ENCODE data around the gene OTUD4. TPM values are rescaled to one million over a fixed set of nuclear protein-coding genes. Genes with fewer than 3 reads are reported as not detected.
"Not testable (repeated sequence)": the region's sequence is repeated elsewhere in the genome, so short reads cannot be mapped to it uniquely, and the experiment has no call there.

The OTUD4 gene
- total RNA-seq, 1 donor from 2014 or later, result 34.0 TPM

- no peaks in the 10 kb centered on the region for H3K9me3 Mint-ChIP-seq
- no peaks in the 10 kb centered on the region for H3K36me3 Mint-ChIP-seq (ENCODE audit: low read depth)
- H3K4me1 Mint-ChIP-seq, result peaks cover 20% of the 10 kb centered on the region
- no peak for DNase-seq (ENCODE audit: low read depth, low spot score)
- H3K27ac Mint-ChIP-seq (ENCODE audit: unreplicated experiment), result no peak overlapping the region
- H3K4me3 Mint-ChIP-seq, result peak overlapping the region; percentile 41
- TF ChIP-seq, protein P1, sequence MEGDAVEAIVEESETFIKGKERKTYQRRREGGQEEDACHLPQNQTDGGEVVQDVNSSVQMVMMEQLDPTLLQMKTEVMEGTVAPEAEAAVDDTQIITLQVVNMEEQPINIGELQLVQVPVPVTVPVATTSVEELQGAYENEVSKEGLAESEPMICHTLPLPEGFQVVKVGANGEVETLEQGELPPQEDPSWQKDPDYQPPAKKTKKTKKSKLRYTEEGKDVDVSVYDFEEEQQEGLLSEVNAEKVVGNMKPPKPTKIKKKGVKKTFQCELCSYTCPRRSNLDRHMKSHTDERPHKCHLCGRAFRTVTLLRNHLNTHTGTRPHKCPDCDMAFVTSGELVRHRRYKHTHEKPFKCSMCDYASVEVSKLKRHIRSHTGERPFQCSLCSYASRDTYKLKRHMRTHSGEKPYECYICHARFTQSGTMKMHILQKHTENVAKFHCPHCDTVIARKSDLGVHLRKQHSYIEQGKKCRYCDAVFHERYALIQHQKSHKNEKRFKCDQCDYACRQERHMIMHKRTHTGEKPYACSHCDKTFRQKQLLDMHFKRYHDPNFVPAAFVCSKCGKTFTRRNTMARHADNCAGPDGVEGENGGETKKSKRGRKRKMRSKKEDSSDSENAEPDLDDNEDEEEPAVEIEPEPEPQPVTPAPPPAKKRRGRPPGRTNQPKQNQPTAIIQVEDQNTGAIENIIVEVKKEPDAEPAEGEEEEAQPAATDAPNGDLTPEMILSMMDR (conservative IDR thresholded peaks at IDR 0.05), result no peak
- H3K27me3 Mint-ChIP-seq (ENCODE audit: low read depth), result peaks cover 16% of the 10 kb centered on the region
These were observed 3.2 kb upstream of the OTUD4 start for GRCh38 chr4:145183581-145183980.

DNA sequence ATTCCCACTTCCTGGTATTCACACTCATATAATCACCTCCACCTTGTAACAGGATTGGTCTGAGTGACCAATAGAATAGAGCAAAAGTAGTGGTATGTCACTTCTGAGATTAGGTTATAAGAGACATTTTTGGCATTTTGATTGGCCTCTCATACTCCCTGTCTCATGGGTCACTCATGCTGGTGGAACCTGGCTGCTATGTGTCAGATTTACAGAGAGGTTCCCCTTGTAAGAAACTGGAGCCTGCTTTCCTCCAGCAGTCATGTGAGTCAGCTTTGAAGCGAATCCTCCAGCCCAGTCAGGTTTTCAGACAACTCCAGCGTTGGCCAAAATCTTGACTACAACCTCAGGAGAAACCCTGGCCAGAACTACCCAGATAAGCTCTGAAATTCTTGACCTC is 2.6 kb upstream of the OTUD4 start:
- H3K27me3 Mint-ChIP-seq (ENCODE audit: low read depth), result peaks cover 16% of the 10 kb centered on the region
- no peak overlapping the region for H3K27ac Mint-ChIP-seq (ENCODE audit: unreplicated experiment)
- H3K9me3 Mint-ChIP-seq, result no peaks in the 10 kb centered on the region
- peaks cover 25% of the 10 kb centered on the region for H3K4me1 Mint-ChIP-seq
- no peaks in the 10 kb centered on the region for H3K36me3 Mint-ChIP-seq (ENCODE audit: low read depth)
- no peak for DNase-seq (ENCODE audit: low read depth, low spot score)
- TF ChIP-seq, protein P1 (conservative IDR thresholded peaks at IDR 0.05), result no peak
- H3K4me3 Mint-ChIP-seq, result peak overlapping the region; percentile 35

GRCh38 chr4:145182222-145182621 is 1.8 kb upstream of the OTUD4 start:
- TF ChIP-seq, protein P1 (conservative IDR thresholded peaks at IDR 0.05), result no peak
- Mint-ChIP-seq H3K4me3 (peak overlapping the region; percentile 83), H3K27me3 (ENCODE audit: low read depth) (peaks cover 16% of the 10 kb centered on the region), H3K4me1 (peaks cover 32% of the 10 kb centered on the region), H3K36me3 (ENCODE audit: low read depth) (no peaks in the 10 kb centered on the region), H3K27ac (ENCODE audit: unreplicated experiment) (no peak overlapping the region), H3K9me3 (no peaks in the 10 kb centered on the region)
- DNase-seq (ENCODE audit: low read depth, low spot score), result no peak

DNA sequence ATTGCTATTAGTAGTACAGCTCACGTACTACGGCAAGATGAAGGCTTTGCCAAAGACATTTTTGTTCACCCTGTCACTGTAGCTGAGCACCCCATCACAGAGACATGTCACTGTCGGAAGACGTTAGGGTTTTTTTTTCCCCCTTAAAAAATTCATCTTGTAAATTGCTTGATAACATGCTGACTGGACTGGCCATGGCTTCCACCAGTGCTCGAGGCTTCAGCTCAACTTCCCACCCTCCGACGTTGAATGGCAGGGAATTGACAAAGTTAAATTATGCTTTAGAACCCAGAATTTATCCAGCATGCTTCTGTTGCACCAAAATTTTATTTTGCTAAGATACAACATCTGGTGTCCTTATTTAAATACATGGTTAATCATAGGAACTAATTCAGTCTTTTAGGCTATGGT is 707 bp upstream of the OTUD4 start:
- TF ChIP-seq, protein P1 (conservative IDR thresholded peaks at IDR 0.05), result no peak
- Mint-ChIP-seq H3K27ac (ENCODE audit: unreplicated experiment) (peak overlapping the region; percentile 68), H3K36me3 (ENCODE audit: low read depth) (no peaks in the 10 kb centered on the region)

GRCh38 chr4:145179861-145180297 is 510 bp downstream of the OTUD4 start:
- H3K27me3 Mint-ChIP-seq (ENCODE audit: low read depth); H3K9me3 Mint-ChIP-seq; H3K36me3 Mint-ChIP-seq (ENCODE audit: low read depth): not testable (repeated sequence)
- DNase-seq (ENCODE audit: low read depth, low spot score), result peak; percentile 39
- Mint-ChIP-seq H3K27ac (ENCODE audit: unreplicated experiment) (peak overlapping the region; percentile 71), H3K4me3 (peak overlapping the region; percentile 95), H3K4me1 (peaks cover 34% of the 10 kb centered on the region)

More for the DNA sequence above, 707 bp upstream of the OTUD4 start:
- H3K4me3 Mint-ChIP-seq, result peak overlapping the region; percentile 90
- DNase-seq (ENCODE audit: low read depth, low spot score), result no peak
- H3K9me3 Mint-ChIP-seq, result no peaks in the 10 kb centered on the region
- H3K4me1 Mint-ChIP-seq, result peaks cover 34% of the 10 kb centered on the region
- H3K27me3 Mint-ChIP-seq (ENCODE audit: low read depth), result peaks cover 8% of the 10 kb centered on the region

DNA sequence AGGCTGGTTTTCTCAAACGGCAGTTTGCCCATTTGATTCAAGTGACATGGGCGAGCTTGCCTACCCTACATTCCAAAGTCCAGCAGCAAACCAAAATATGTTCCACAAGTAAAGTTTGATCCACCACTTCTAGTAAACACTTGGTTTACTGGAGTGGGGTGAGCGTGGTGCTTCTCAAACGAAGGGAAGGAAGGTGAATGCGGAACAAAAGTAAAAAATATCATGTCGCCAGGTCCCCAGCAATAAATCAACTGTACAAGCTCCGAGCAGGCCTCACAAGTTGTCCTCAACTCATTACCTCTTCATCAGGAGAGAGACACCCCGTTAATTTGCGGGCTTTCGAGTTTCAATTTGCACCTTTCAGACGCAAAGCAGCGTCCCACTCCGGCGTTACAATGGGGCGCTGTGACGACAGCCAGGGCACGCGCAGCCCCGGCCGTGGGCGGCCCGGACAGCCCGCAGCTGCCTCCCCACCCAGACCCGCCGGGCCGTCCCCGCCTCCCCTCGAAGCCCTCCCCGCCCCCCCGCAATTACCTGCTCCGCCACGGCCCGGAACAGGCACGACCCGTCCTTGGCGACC is 1.0 kb downstream of the OTUD4 start:
- peak; percentile 6 for DNase-seq (ENCODE audit: low read depth, low spot score)
- TF ChIP-seq, protein P1 (conservative IDR thresholded peaks at IDR 0.05), result no peak
- Mint-ChIP-seq H3K9me3 (no peaks in the 10 kb centered on the region), H3K27ac (ENCODE audit: unreplicated experiment) (peak overlapping the region; percentile 51), H3K4me1 (peaks cover 34% of the 10 kb centered on the region), H3K27me3 (ENCODE audit: low read depth) (no peaks in the 10 kb centered on the region), H3K36me3 (ENCODE audit: low read depth) (peaks cover 7% of the 10 kb centered on the region), H3K4me3 (peak overlapping the region; percentile 95)

Measured in neural crest cell (in vitro differentiated cells).